MM.1S (cell line): Measurements from ENCODE around the gene MZT2A.
A peak's percentile ranks its signal among the peaks of the same experiment; 100 is the strongest.
"Not testable (repeated sequence)": the region's sequence is repeated elsewhere in the genome, so short reads cannot be mapped to it uniquely, and the experiment has no call there.

Experiments
- DNase-seq: peaks from one replicate; pipeline ENCODE4 v3.0.0-alpha.2; 2015
- H2AFZ ChIP-seq: fragments of 300-600 bp; sonication (generic); 2 replicates; pipeline ENCODE4 v1.6.0; 2016; ENCODE audit warnings: antibody characterized with exemption, low read length
- H3F3A ChIP-seq: fragments of 300-600 bp; sonication (generic); 2 replicates; pipeline ENCODE4 v1.6.1; 2016; ENCODE audit warnings: mild to moderate bottlenecking, antibody characterized with exemption, low read length, moderate library complexity, mixed read lengths; ENCODE audit not compliant: insufficient read depth
- H3K27ac ChIP-seq: fragments of 300-600 bp; sonication (generic); 2 replicates; pipeline ENCODE4 v1.5.1; 2016; ENCODE audit warnings: mild to moderate bottlenecking, low read length
- H3K27me3 ChIP-seq: fragments of 300-600 bp; sonication (generic); replicated peaks from 2 replicates; pipeline ENCODE4 v1.6.0; 2016; ENCODE audit warnings: low read length; ENCODE audit not compliant: insufficient read depth
- H3K36me3 ChIP-seq: fragments of 300-600 bp; sonication (generic); replicated peaks from 2 replicates; pipeline ENCODE4 v1.6.1; 2016; ENCODE audit warnings: mild to moderate bottlenecking, low read length, mixed read lengths; ENCODE audit not compliant: insufficient read depth
- H3K4me1 ChIP-seq: fragments of 300-600 bp; sonication (generic); 2 replicates; pipeline ENCODE4 v1.6.1; 2016; ENCODE audit warnings: low read length, mixed read lengths
- H3K4me2 ChIP-seq: fragments of 300-600 bp; sonication (generic); 2 replicates; pipeline ENCODE4 v1.6.0; 2016; ENCODE audit warnings: low read depth, low read length
- H3K4me3 ChIP-seq: fragments of 300-600 bp; sonication (generic); 2 replicates; pipeline ENCODE4 v1.5.1; 2016; ENCODE audit warnings: low read length, mixed read lengths
- H3K79me2 ChIP-seq: fragments of 300-600 bp; sonication (generic); 2 replicates; pipeline ENCODE4 v1.6.1; 2016; ENCODE audit warnings: mixed run types, low read length, mixed read lengths
- H3K9ac ChIP-seq: fragments of 300-600 bp; sonication (generic); 2 replicates; pipeline ENCODE4 v1.6.1; 2016; ENCODE audit warnings: low read length, mixed read lengths
- H3K9me2 ChIP-seq: fragments of 300-600 bp; sonication (generic); replicated peaks from 2 replicates; pipeline ENCODE4 v1.6.1; 2016; ENCODE audit warnings: mild to moderate bottlenecking, low read length, mixed read lengths; ENCODE audit not compliant: insufficient read depth
- H3K9me3 ChIP-seq: fragments of 300-600 bp; sonication (generic); replicated peaks from 2 replicates; pipeline ENCODE4 v1.6.1; 2016; ENCODE audit warnings: mild to moderate bottlenecking, low read length, mixed read lengths; ENCODE audit not compliant: insufficient read depth
- H4K20me1 ChIP-seq: fragments of 300-600 bp; sonication (generic); 2 replicates; pipeline ENCODE4 v1.6.1; 2016; ENCODE audit warnings: mild to moderate bottlenecking, low read length, moderate library complexity, mixed read lengths; ENCODE audit not compliant: insufficient read depth

Gene MZT2A

GRCh38 chr2:131533609-131534316 is 41.6 kb upstream of the MZT2A start:
- not testable (repeated sequence) for H3K79me2 ChIP-seq, DNase-seq, H3K9me3 ChIP-seq, H3K27me3 ChIP-seq, H3K27ac ChIP-seq, H3K4me2 ChIP-seq, H3K36me3 ChIP-seq, H4K20me1 ChIP-seq, H3F3A ChIP-seq, H3K9ac ChIP-seq, H3K4me3 ChIP-seq, H3K9me2 ChIP-seq, H2AFZ ChIP-seq
- H3K4me1 ChIP-seq, result peaks cover 12% of the 10 kb centered on the region

- H2AFZ ChIP-seq, H3K27ac ChIP-seq, H3K4me3 ChIP-seq, H3K27me3 ChIP-seq, H3K9me3 ChIP-seq, DNase-seq, H3F3A ChIP-seq, H3K9ac ChIP-seq, H3K4me2 ChIP-seq, H3K9me2 ChIP-seq, H4K20me1 ChIP-seq, H3K36me3 ChIP-seq, H3K79me2 ChIP-seq: not testable (repeated sequence)
- peaks cover 12% of the 10 kb centered on the region for H3K4me1 ChIP-seq
Measured at GRCh38 chr2:131532723-131533608, 40.8 kb upstream of the MZT2A start.

- H3K79me2 ChIP-seq, H3K9me2 ChIP-seq, H3F3A ChIP-seq, H3K27ac ChIP-seq, H3K9ac ChIP-seq, H2AFZ ChIP-seq, H3K9me3 ChIP-seq, H3K27me3 ChIP-seq, H3K36me3 ChIP-seq, H3K4me3 ChIP-seq, DNase-seq, H3K4me2 ChIP-seq, H4K20me1 ChIP-seq: not testable (repeated sequence)
- peaks cover 12% of the 10 kb centered on the region for H3K4me1 ChIP-seq
Measured at GRCh38 chr2:131531547-131532185, 39.5 kb upstream of the MZT2A start.

- not testable (repeated sequence) for DNase-seq, H4K20me1 ChIP-seq, H3K9ac ChIP-seq, H3K9me3 ChIP-seq, H3K36me3 ChIP-seq, H3K27me3 ChIP-seq, H3F3A ChIP-seq, H3K27ac ChIP-seq, H3K4me3 ChIP-seq, H3K79me2 ChIP-seq, H3K4me2 ChIP-seq, H3K9me2 ChIP-seq, H2AFZ ChIP-seq
- peaks cover 12% of the 10 kb centered on the region for H3K4me1 ChIP-seq
Measured at GRCh38 chr2:131530626-131531344, 38.6 kb upstream of the MZT2A start.

GRCh38 chr2:131529864-131530445 is 37.8 kb upstream of the MZT2A start:
- H3K9ac ChIP-seq, H3K27me3 ChIP-seq, H2AFZ ChIP-seq: not testable (repeated sequence)

GRCh38 chr2:131528981-131529863 is 37.0 kb upstream of the MZT2A start:
- H2AFZ ChIP-seq, result peak overlapping the region; percentile 49
- peak overlapping the region; percentile 49 for H3K4me3 ChIP-seq
- not testable (repeated sequence) for H3K27me3 ChIP-seq, H4K20me1 ChIP-seq, H3K36me3 ChIP-seq, H3K9me2 ChIP-seq, H3K9me3 ChIP-seq, H3F3A ChIP-seq, H3K79me2 ChIP-seq
- peak overlapping the region; percentile 78 for H3K4me2 ChIP-seq
- peaks cover 12% of the 10 kb centered on the region for H3K4me1 ChIP-seq
- peak; percentile 72 for DNase-seq
- H3K27ac ChIP-seq, result peak overlapping the region; percentile 31; the same call in 1 of the 2 replicates
- peak overlapping the region; percentile 12; the same call in 1 of the 2 replicates for H3K9ac ChIP-seq

More at GRCh38 chr2:131529864-131530445, 37.8 kb upstream of the MZT2A start:
- not testable (repeated sequence) for H3K9me2 ChIP-seq, H3K4me3 ChIP-seq, H3K36me3 ChIP-seq, H4K20me1 ChIP-seq, H3K9me3 ChIP-seq, H3F3A ChIP-seq, H3K79me2 ChIP-seq, DNase-seq
- Histone ChIP-seq H3K4me2 (peak overlapping the region; percentile 78; the same call in 1 of the 2 replicates), H3K27ac (peak overlapping the region; percentile 31; the same call in 1 of the 2 replicates), H3K4me1 (peaks cover 12% of the 10 kb centered on the region)
